Iris pigment epithelial cell (primary cell): ENCODE results near the gene SPINT1.

Experiments
- DNase-seq: peaks from one replicate; pipeline ENCODE4 v3.0.0-alpha.2; 2011; ENCODE audit warnings: low read depth

The SPINT1 gene

GRCh38 chr15:40893019-40893670 is 49.3 kb downstream of the SPINT1 start:
- no peak for DNase-seq

GRCh38 chr15:40893733-40894680 is 50.2 kb downstream of the SPINT1 start, which contains the start of gene VPS18:
Gene VPS18, plus strand, starts transcription at chr15:40894450. Its CDS starts 319 bp downstream, at chr15:40894769.
- peak; percentile 96 for DNase-seq

GRCh38 chr15:40894681-40895448 is 51.0 kb downstream of the SPINT1 start:
- DNase-seq, result peak; percentile 80

GRCh38 chr15:40899536-40900207 is 55.8 kb downstream of the SPINT1 start:
- DNase-seq, result no peak

- no peak for DNase-seq
These were observed 56.6 kb downstream of the SPINT1 start for GRCh38 chr15:40900256-40901052.

GRCh38 chr15:40901053-40901443 is 57.2 kb downstream of the SPINT1 start:
- no peak for DNase-seq

- peak; percentile 80 for DNase-seq
These were observed 59.0 kb downstream of the SPINT1 start for GRCh38 chr15:40902605-40903561.

GRCh38 chr15:40904552-40905201 is 60.8 kb downstream of the SPINT1 start:
- DNase-seq, result no peak

- DNase-seq, result peak; percentile 65
These were observed 62.5 kb downstream of the SPINT1 start for GRCh38 chr15:40906091-40906990.

- DNase-seq, result no peak
These were observed 63.3 kb downstream of the SPINT1 start for GRCh38 chr15:40906991-40907802.
